ENCODE data around the gene TADA1. TPM values are rescaled to one million over a fixed set of nuclear protein-coding genes. Genes with fewer than 3 reads are reported as not detected.

TADA1 gene
- total RNA-seq, 1 experiment from 2014 or later, result 13.9 TPM

- no TSS peak for BruUV-seq (replicated peaks)
- intact Hi-C loops (cut with micrococcal nuclease; ENCODE audit: unreplicated experiment), result no loop called here
- Histone ChIP-seq H3K36me3 (ENCODE audit: control insufficient read depth, insufficient read depth, low read length) (no peaks in the 10 kb centered on the region), H3K4me3 (ENCODE audit: low read depth, low read length) (no peak overlapping the region), H3K4me1 (no peaks in the 10 kb centered on the region), H3K27me3 (replicated peaks; ENCODE audit: control insufficient read depth, insufficient read depth, low read length) (no peaks in the 10 kb centered on the region), H3K9me3 (peaks cover 5% of the 10 kb centered on the region)
- H3K4me3 Mint-ChIP-seq (ENCODE audit: unreplicated experiment), result no peak overlapping the region
- ChIA-PET POLR2A (no interaction called here), CTCF (no interaction called here)
- no peak for TF ChIP-seq CTCF (IDR thresholded peaks at IDR 0.05; ENCODE audit: insufficient read depth in 1 of 2, low read depth in 1 of 2, low read length in 1 of 2, severe bottlenecking in 1 of 2, unreplicated experiment in 1 of 2)
- no peaks in the 10 kb centered on the region for H3K4me1 Mint-ChIP-seq (ENCODE audit: low read depth, unreplicated experiment)
- peaks cover 18% of the 10 kb centered on the region for H3K27me3 Mint-ChIP-seq (ENCODE audit: insufficient read depth, unreplicated experiment)
- DNase-seq, result no peak
- H3K36me3 Mint-ChIP-seq (ENCODE audit: insufficient read depth, unreplicated experiment), result no peaks in the 10 kb centered on the region
- peaks cover 11% of the 10 kb centered on the region for H3K9me3 Mint-ChIP-seq (ENCODE audit: unreplicated experiment)
- H3K27ac Mint-ChIP-seq (ENCODE audit: unreplicated experiment), result no peak overlapping the region
Measured at GRCh38 chr1:166915941-166916340, 39.9 kb upstream of the TADA1 start.

GRCh38 chr1:166915042-166915441 lies 39.0 kb upstream of the TADA1 start:
- H3K4me1 Mint-ChIP-seq (ENCODE audit: low read depth, unreplicated experiment), result no peaks in the 10 kb centered on the region
- peaks cover 18% of the 10 kb centered on the region for H3K27me3 Mint-ChIP-seq (ENCODE audit: insufficient read depth, unreplicated experiment)
- H3K4me3 Mint-ChIP-seq (ENCODE audit: unreplicated experiment), result no peak overlapping the region
- no peaks in the 10 kb centered on the region for H3K36me3 ChIP-seq (ENCODE audit: control insufficient read depth, insufficient read depth, low read length)
- TF ChIP-seq CTCF (IDR thresholded peaks at IDR 0.05; ENCODE audit: insufficient read depth in 1 of 2, low read depth in 1 of 2, low read length in 1 of 2, severe bottlenecking in 1 of 2, unreplicated experiment in 1 of 2), result no peak
- H3K27me3 ChIP-seq (replicated peaks; ENCODE audit: control insufficient read depth, insufficient read depth, low read length), result no peaks in the 10 kb centered on the region
- H3K36me3 Mint-ChIP-seq (ENCODE audit: insufficient read depth, unreplicated experiment), result no peaks in the 10 kb centered on the region
- H3K27ac Mint-ChIP-seq (ENCODE audit: unreplicated experiment), result no peak overlapping the region
- peaks cover 11% of the 10 kb centered on the region for H3K9me3 Mint-ChIP-seq (ENCODE audit: unreplicated experiment)
- ChIA-PET CTCF (no interaction called here), POLR2A (no interaction called here)
- intact Hi-C loops (cut with micrococcal nuclease; ENCODE audit: unreplicated experiment), result no loop called here
- no peaks in the 10 kb centered on the region for H3K4me1 ChIP-seq
- no peak for DNase-seq
- no peak overlapping the region for H3K4me3 ChIP-seq (ENCODE audit: low read depth, low read length)
- BruUV-seq (replicated peaks), result no TSS peak
- H3K9me3 ChIP-seq, result peaks cover 5% of the 10 kb centered on the region

- POLR2A ChIA-PET, result no interaction called here
- no TSS peak for BruUV-seq (replicated peaks)
- Mint-ChIP-seq H3K4me1 (ENCODE audit: low read depth, unreplicated experiment) (no peaks in the 10 kb centered on the region), H3K4me3 (ENCODE audit: unreplicated experiment) (no peak overlapping the region), H3K27ac (ENCODE audit: unreplicated experiment) (no peak overlapping the region), H3K36me3 (ENCODE audit: insufficient read depth, unreplicated experiment) (no peaks in the 10 kb centered on the region), H3K27me3 (ENCODE audit: insufficient read depth, unreplicated experiment) (peaks cover 18% of the 10 kb centered on the region), H3K9me3 (ENCODE audit: unreplicated experiment) (peaks cover 11% of the 10 kb centered on the region)
- Histone ChIP-seq H3K36me3 (ENCODE audit: control insufficient read depth, insufficient read depth, low read length) (no peaks in the 10 kb centered on the region), H3K4me3 (ENCODE audit: low read depth, low read length) (no peak overlapping the region), H3K9me3 (peaks cover 5% of the 10 kb centered on the region), H3K4me1 (no peaks in the 10 kb centered on the region), H3K27me3 (replicated peaks; ENCODE audit: control insufficient read depth, insufficient read depth, low read length) (no peaks in the 10 kb centered on the region)
- TF ChIP-seq CTCF (IDR thresholded peaks at IDR 0.05; ENCODE audit: insufficient read depth in 1 of 2, low read depth in 1 of 2, low read length in 1 of 2, severe bottlenecking in 1 of 2, unreplicated experiment in 1 of 2), result no peak
- DNase-seq, result no peak
- intact Hi-C loops (cut with micrococcal nuclease; ENCODE audit: unreplicated experiment), result no loop called here
- CTCF ChIA-PET, result interaction anchor here (1.0 kb wide), 1 partner anchor 143 kb away, joined by 3 read pairs; no protein-coding TSS in a partner anchor
Measured at GRCh38 chr1:166914111-166914510, 38.0 kb upstream of the TADA1 start.
